CD4-positive, alpha-beta memory T cell (primary cell): ENCODE results near the gene LSM10. TPM values are rescaled to one million over a fixed set of nuclear protein-coding genes. Genes with fewer than 3 reads are reported as not detected.

Source experiments
- CTCF ChIA-PET: fragments of 350-600 bp; sonication (Branson Sonifier 250); formaldehyde crosslinking; loops from one replicate; lab custom pipeline; 2021; ENCODE audit warnings: inconsistent platforms; ENCODE audit not compliant: partially characterized antibody; lab: Charles Lee
- POLR2A ChIA-PET: fragments of 350-600 bp; sonication (Branson Sonifier 250); formaldehyde crosslinking; loops from one replicate; lab custom pipeline; 2021; ENCODE audit not compliant: partially characterized antibody; lab: Charles Lee
- DNase-seq, 5 donors: peaks; one replicate each; pipeline versions ENCODE4 v3.0.0 to v3.0.0-alpha.2; 2020 to 2022; ENCODE audit warnings: mixed read lengths in 1 of 5
- H3K27ac ChIP-seq: one replicate; pipeline ENCODE4 v1.7.0; 2013; ENCODE audit warnings: low read depth, low read length
- H3K27me3 ChIP-seq: 2 replicates; pipeline ENCODE4 v1.7.0; 2013; ENCODE audit warnings: mild to moderate bottlenecking, low read length, moderate library complexity; ENCODE audit not compliant: insufficient read depth
- H3K36me3 ChIP-seq: 2 replicates; pipeline ENCODE4 v1.7.0; 2013; ENCODE audit warnings: mild to moderate bottlenecking, low read length, moderate library complexity; ENCODE audit not compliant: insufficient read depth
- H3K4me1 ChIP-seq: 2 replicates; pipeline ENCODE4 v1.7.0; 2013; ENCODE audit warnings: mild to moderate bottlenecking, low read length, moderate library complexity; ENCODE audit not compliant: insufficient read depth
- H3K4me3 ChIP-seq, 2 donors: one replicate each; pipeline ENCODE4 v1.7.0; 2013; ENCODE audit warnings: low read length in 2 of 2, mild to moderate bottlenecking in 1 of 2
- H3K9me3 ChIP-seq, 2 donors: one replicate each; pipeline ENCODE4 v1.7.0; 2013; ENCODE audit warnings: low read length in 2 of 2, control low read depth in 1 of 2; ENCODE audit not compliant: control insufficient read depth in 1 of 2
- H3K27ac Mint-ChIP-seq, 7 donors: one replicate each; pipeline ENCODE4 v1.8.0; 2020 to 2021; ENCODE audit warnings: mixed read lengths in 7 of 7, mild to moderate bottlenecking in 6 of 7, inconsistent platforms in 3 of 7, moderate library complexity in 3 of 7
- H3K27me3 Mint-ChIP-seq, 2 donors: one replicate each; pipeline ENCODE4 v1.8.0; 2020 to 2021; ENCODE audit warnings: mixed read lengths in 2 of 2
- H3K36me3 Mint-ChIP-seq, 2 donors: one replicate each; pipeline ENCODE4 v1.8.0; 2020 to 2021; ENCODE audit warnings: mixed read lengths in 2 of 2, inconsistent platforms in 1 of 2, mild to moderate bottlenecking in 1 of 2
- H3K4me1 Mint-ChIP-seq, 4 donors: one replicate each; pipeline ENCODE4 v1.8.0; 2020 to 2021; ENCODE audit warnings: mixed read lengths in 4 of 4, mild to moderate bottlenecking in 1 of 4
- H3K4me3 Mint-ChIP-seq, 8 donors: one replicate each; pipeline ENCODE4 v1.8.0; 2020 to 2021; ENCODE audit warnings: mixed read lengths in 8 of 8, mild to moderate bottlenecking in 7 of 8, moderate library complexity in 6 of 8, inconsistent platforms in 3 of 8
- H3K9me3 Mint-ChIP-seq, 8 donors: one replicate each; pipeline ENCODE4 v1.8.0; 2020 to 2021; ENCODE audit warnings: mixed read lengths in 8 of 8, mild to moderate bottlenecking in 5 of 8, inconsistent platforms in 3 of 8, moderate library complexity in 1 of 8
- intact Hi-C: fragments of 100-400 bp; cut with micrococcal nuclease; formaldehyde crosslinking; loops from one replicate; pipeline ENCODE4 v1.15.1; 2023
- polyA plus RNA-seq, 2 donors: library from polyadenylated mRNA; unstranded; fragments of 300-500 nt; fragmentation: Illumina TruSeq; gene quantifications; one replicate each; pipeline ENCODE4 v1.2.3, GENCODE V29; 2021
- total RNA-seq, 2 experiments: library from RNA; stranded (reverse); gene quantifications; one replicate each; pipeline ENCODE4 v1.2.3, GENCODE V29; 2021

The LSM10 gene
- total and polyA plus RNA-seq, 4 experiments from 2014 or later, result 51.0 to 187 (median 82.4) TPM

GRCh38 chr1:36440044-36440443 lies 42.3 kb upstream of the LSM10 start:
- no peak overlapping the region for H3K27ac ChIP-seq
- CTCF ChIA-PET, result interaction anchor here (1.2 kb wide), 1 partner anchor 10 kb away, joined by 4 read pairs; the partner anchor contains the start of gene OSCP1
- no peaks in the 10 kb centered on the region for H3K27me3 Mint-ChIP-seq
- H3K4me3 ChIP-seq, result no peak overlapping the region
- no peaks in the 10 kb centered on the region for H3K9me3 ChIP-seq
- H3K36me3 ChIP-seq, result no peaks in the 10 kb centered on the region
- no peaks in the 10 kb centered on the region for H3K9me3 Mint-ChIP-seq
- no peak overlapping the region for H3K27ac Mint-ChIP-seq
- DNase-seq, result no peak
- POLR2A ChIA-PET, result no interaction called here
- intact Hi-C loops, result no loop called here
- no peaks in the 10 kb centered on the region for H3K4me1 Mint-ChIP-seq
- H3K4me1 ChIP-seq, result no peaks in the 10 kb centered on the region
- no peaks in the 10 kb centered on the region for H3K27me3 ChIP-seq
- no peaks in the 10 kb centered on the region for H3K36me3 Mint-ChIP-seq
- no peak overlapping the region for H3K4me3 Mint-ChIP-seq

GRCh38 chr1:36438715-36439114 lies 41.0 kb upstream of the LSM10 start:
- Mint-ChIP-seq H3K27ac (no peak overlapping the region), H3K36me3 (no peaks in the 10 kb centered on the region), H3K4me1 (no peaks in the 10 kb centered on the region), H3K9me3 (no peaks in the 10 kb centered on the region), H3K4me3 (no peak overlapping the region), H3K27me3 (no peaks in the 10 kb centered on the region)
- H3K4me3 ChIP-seq, result no peak overlapping the region
- no peak overlapping the region for H3K27ac ChIP-seq
- ChIA-PET CTCF (no interaction called here), POLR2A (interaction anchor here (0.7 kb wide), 1 partner anchor 276 kb away, joined by 5 read pairs; no protein-coding TSS in a partner anchor)
- DNase-seq, result no peak
- H3K36me3 ChIP-seq, result no peaks in the 10 kb centered on the region
- no peaks in the 10 kb centered on the region for H3K27me3 ChIP-seq
- intact Hi-C loops, result no loop called here
- H3K9me3 ChIP-seq, result no peaks in the 10 kb centered on the region
- no peaks in the 10 kb centered on the region for H3K4me1 ChIP-seq

GRCh38 chr1:36436821-36437220 lies 39.1 kb upstream of the LSM10 start:
- H3K9me3 ChIP-seq, result no peaks in the 10 kb centered on the region
- Mint-ChIP-seq H3K9me3 (no peaks in the 10 kb centered on the region), H3K27me3 (no peaks in the 10 kb centered on the region), H3K4me3 (no peak overlapping the region), H3K4me1 (no peaks in the 10 kb centered on the region), H3K27ac (no peak overlapping the region), H3K36me3 (no peaks in the 10 kb centered on the region)
- ChIA-PET CTCF (no interaction called here), POLR2A (interaction anchor here (0.6 kb wide), 1 partner anchor 17 kb away, joined by 3 read pairs; no protein-coding TSS in a partner anchor)
- H3K4me3 ChIP-seq, result no peak overlapping the region
- no peaks in the 10 kb centered on the region for H3K27me3 ChIP-seq
- no peak for DNase-seq
- H3K27ac ChIP-seq, result no peak overlapping the region
- intact Hi-C loops, result no loop called here
- H3K36me3 ChIP-seq, result no peaks in the 10 kb centered on the region
- no peaks in the 10 kb centered on the region for H3K4me1 ChIP-seq

- H3K4me1 Mint-ChIP-seq, result no peaks in the 10 kb centered on the region
- Histone ChIP-seq H3K36me3 (no peaks in the 10 kb centered on the region), H3K27ac (no peak overlapping the region), H3K27me3 (no peaks in the 10 kb centered on the region), H3K4me1 (no peaks in the 10 kb centered on the region), H3K4me3 (no peak overlapping the region), H3K9me3 (no peaks in the 10 kb centered on the region)
- no peak for DNase-seq
- CTCF ChIA-PET, result no interaction called here
- POLR2A ChIA-PET, result no interaction called here
- no peak overlapping the region for H3K27ac Mint-ChIP-seq
- intact Hi-C loops, result no loop called here
- H3K4me3 Mint-ChIP-seq, result no peak overlapping the region
- H3K36me3 Mint-ChIP-seq, result no peaks in the 10 kb centered on the region
- H3K9me3 Mint-ChIP-seq, result no peaks in the 10 kb centered on the region
- peaks cover 2% of the 10 kb centered on the region in 2 donors for H3K27me3 Mint-ChIP-seq
Observed at GRCh38 chr1:36433102-36433501, 35.4 kb upstream of the LSM10 start.

GRCh38 chr1:36432616-36433015 lies 34.9 kb upstream of the LSM10 start:
- Histone ChIP-seq H3K27ac (no peak overlapping the region), H3K9me3 (no peaks in the 10 kb centered on the region), H3K27me3 (no peaks in the 10 kb centered on the region), H3K36me3 (no peaks in the 10 kb centered on the region), H3K4me3 (no peak overlapping the region), H3K4me1 (no peaks in the 10 kb centered on the region)
- Mint-ChIP-seq H3K27me3 (peaks cover 2% of the 10 kb centered on the region in 2 donors), H3K4me3 (no peak overlapping the region), H3K27ac (no peak overlapping the region), H3K9me3 (no peaks in the 10 kb centered on the region), H3K4me1 (no peaks in the 10 kb centered on the region), H3K36me3 (no peaks in the 10 kb centered on the region)
- CTCF ChIA-PET, result no interaction called here
- intact Hi-C loops, result no loop called here
- POLR2A ChIA-PET, result no interaction called here
- no peak for DNase-seq

- H3K4me3 Mint-ChIP-seq, result no peak overlapping the region
- peaks cover 5% of the 10 kb centered on the region for H3K4me1 ChIP-seq
- ChIA-PET CTCF (interaction anchor here (5.8 kb wide), 1 partner anchor 83 kb away, joined by 96 read pairs; no protein-coding TSS in a partner anchor), POLR2A (no interaction called here)
- H3K27ac Mint-ChIP-seq, result no peak overlapping the region
- no peaks in the 10 kb centered on the region for H3K9me3 ChIP-seq
- H3K4me1 Mint-ChIP-seq, result peaks cover 5 to 8% (median 7%) of the 10 kb centered on the region in 4 donors
- peaks cover 0 to 2% of the 10 kb centered on the region in 2 donors for H3K27me3 Mint-ChIP-seq
- H3K4me3 ChIP-seq, result no peak overlapping the region
- H3K9me3 Mint-ChIP-seq, result no peaks in the 10 kb centered on the region
- DNase-seq, result no peak
- H3K27ac ChIP-seq, result no peak overlapping the region
- no peaks in the 10 kb centered on the region for H3K36me3 Mint-ChIP-seq
- no peaks in the 10 kb centered on the region for H3K36me3 ChIP-seq
- intact Hi-C loops, result no loop called here
- no peaks in the 10 kb centered on the region for H3K27me3 ChIP-seq
Observed at GRCh38 chr1:36425791-36426190, 28.1 kb upstream of the LSM10 start.

GRCh38 chr1:36421649-36422048 lies 23.9 kb upstream of the LSM10 start:
- Mint-ChIP-seq H3K27me3 (no peaks in the 10 kb centered on the region), H3K4me1 (peaks cover 19 to 29% (median 22%) of the 10 kb centered on the region in 4 donors), H3K9me3 (no peaks in the 10 kb centered on the region), H3K4me3 (peak overlapping the region in 1 of 8 donors; percentile 6), H3K36me3 (no peaks in the 10 kb centered on the region), H3K27ac (peak overlapping the region in 5 of 7 donors; percentile 82 to 97 (median 94))
- DNase-seq, result no peak
- ChIA-PET CTCF (interaction anchor here (0.6 to 5.8 kb wide), 8 partner anchors 35 to 321 kb away, joined by 3 to 96 read pairs (median 4); partner anchors contain the start of gene EVA1B), POLR2A (interaction anchor here (0.8 to 1.5 kb wide), 3 partner anchors 25 to 79 kb away, joined by 3 to 6 read pairs (median 3); no protein-coding TSS in a partner anchor)
- Histone ChIP-seq H3K4me3 (no peak overlapping the region), H3K27me3 (no peaks in the 10 kb centered on the region), H3K9me3 (no peaks in the 10 kb centered on the region), H3K27ac (peak overlapping the region; percentile 30), H3K36me3 (no peaks in the 10 kb centered on the region), H3K4me1 (peaks cover 21% of the 10 kb centered on the region)
- intact Hi-C loops, result loop anchor here (2.0 kb wide), 1 partner anchor 233 kb away; no protein-coding TSS in a partner anchor
